Heart right ventricle (tissue), 16 donors: ENCODE measurements around the gene JUND. TPM values are rescaled to one million over a fixed set of nuclear protein-coding genes. Genes with fewer than 3 reads are reported as not detected.
A peak's percentile ranks its signal among the peaks of the same experiment; 100 is the strongest.

Experiments
- ATAC-seq, 8 donors: fragments of 200-7000 bp; cut with Tn5 transposase; one replicate each; pipeline ENCODE4 v1.9.1; 2020; ENCODE audit warnings: mild to moderate bottlenecking in 8 of 8, moderate library complexity in 8 of 8, moderate number of reproducible peaks in 1 of 8
- DNase-seq, 2 donors: peaks; one replicate each; pipeline ENCODE4 v3.0.0-alpha.2; 2020
- H3K27ac ChIP-seq, 10 donors: fragments of 200-600 bp; sonication (generic) in 2 of 10; one replicate each; pipeline versions ENCODE4 v1.5.0 to v1.8.0; 2020 to 2022; ENCODE audit warnings: mild to moderate bottlenecking in 3 of 10
- H3K27me3 ChIP-seq, 7 donors: fragments of 200-600 bp; one replicate each; pipeline ENCODE4 v1.8.0; 2021 to 2022; ENCODE audit warnings: mild to moderate bottlenecking in 2 of 7
- H3K36me3 ChIP-seq, 9 donors: fragments of 200-600 bp; sonication (generic) in 1 of 9; one replicate each; pipeline versions ENCODE4 v1.5.0 to v1.8.0; 2020 to 2022; ENCODE audit warnings: mild to moderate bottlenecking in 2 of 9
- H3K4me1 ChIP-seq, 9 donors: fragments of 200-600 bp; sonication (generic) in 1 of 9; one replicate each; pipeline versions ENCODE4 v1.5.0 to v1.8.0; 2020 to 2022; ENCODE audit warnings: mild to moderate bottlenecking in 4 of 9
- H3K4me3 ChIP-seq, 10 donors: fragments of 200-600 bp; sonication (generic) in 2 of 10; one replicate each; pipeline versions ENCODE4 v1.5.0 to v1.8.0; 2020 to 2022; ENCODE audit warnings: mild to moderate bottlenecking in 7 of 10, moderate library complexity in 2 of 10
- H3K9me3 ChIP-seq, 11 donors: fragments of 200-600 bp in 10 of 11; sonication (generic) in 2 of 11; one replicate each; pipeline versions ENCODE4 v1.5.0 to v1.8.0; 2013 to 2022; ENCODE audit warnings: mild to moderate bottlenecking in 2 of 11, control low read depth in 1 of 11, moderate library complexity in 1 of 11
- CTCF ChIP-seq, 9 donors: fragments of 200-600 bp; sonication (generic) in 2 of 9; IDR thresholded peaks; one replicate each; pipeline versions ENCODE4 v1.5.0 to v1.8.0; 2021 to 2022; ENCODE audit warnings: antibody characterized with exemption in 9 of 9, mild to moderate bottlenecking in 5 of 9, moderate library complexity in 1 of 9
- WGBS, 2 donors: extraction: QIAGEN DNeasy Blood & Tissue Kit; methylation state at CpG; one replicate each; pipeline ENCODE4 v1.1.7; 2013; ENCODE audit warnings: inconsistent platforms in 1 of 2; 5-methylcytosine and 5-hydroxymethylcytosine counted together
- intact Hi-C, 10 donors: fragments of 100-400 bp; cut with DNase I; formaldehyde crosslinking; loops; one replicate each; pipeline versions ENCODE4 v1.11.1 to v1.14.2; 2022
- long read RNA-seq, 3 donors: library from polyadenylated mRNA; unstranded; transcript quantifications; one replicate each; pipeline ENCODE4 v2.0.0, GENCODE V29; 2020 to 2021
- polyA plus RNA-seq, 2 donors: library from polyadenylated mRNA; stranded (reverse); fragments of 200-250 nt; gene quantifications; one replicate each; pipeline ENCODE4 v1.2.3, GENCODE V29; 2013
- total RNA-seq, 10 donors: library from RNA; stranded (reverse); fragmentation: NEBNext Ultra II Directional in 3 of 10; extraction: Animal tissue kit (Norgen Biotek cat#: 25700) in 3 of 10; gene quantifications; one replicate each; pipeline versions ENCODE4 v1.2.1 to v1.2.4, GENCODE V29; 2021 to 2023
- donor health status: Arrhythmogenic right ventricular cardiomyopathy.
- donor health status: ischemic (EF 13 %, LVEDD 7.1; RV severe dilation, severe dysfunction).
- donor health status: healthy with polysubstance abuse.
- donor health status: DM: no; HTN: yes; CAD: no.
- donor health status: DM: no; HTN: no; CAD: no.
- donor health status: ischemic (EF 25% LVEDD 6.9; RV normal size, moderate dysfunction).
- donor health status: ischemic (EF 25% LVEDD 5.7; RV mildly dilated, moderate dysfunction).
- donor health status: healthy.
- donor health status: DM: yes; HTN: yes; CAD: no.
- donor health status: Ischemic cardiomyopathy.
- donor health status: ischemic (EF 35%, LVEDD 5.7; RV mildly dilated, moderate dysfunction).
- donor health status: nonischemic (EF 11% LVEDD 7.7; RV severe dilation, severe dysfunction).
- donor health status: DM: yes; HTN: yes; CAD: no.
- donor health status: PGD.
- donor health status: ischemic (EF 29% LVEDD 5.4; RV normal size, mild dysfunction).
- donor health status: nonischemic (EF 23%, LVEDD 6.1; RV moderate dilation, normal function).

The JUND gene
- 100 to 1,000 TPM in 9 of 10 donors, 10 to 100 TPM in 1; 93.7 to 195 (median 133) TPM for total RNA-seq
- 100 to 1,000 TPM; 103 to 278 TPM for polyA plus RNA-seq
- long read RNA-seq, donor 1, transcript JUND-201 (1 exons, 1,863 nt): major isoform, 394 of 395 reads
- long read RNA-seq, donor 1, partial matches to known transcripts: 0 of 395 reads
- long read RNA-seq, donor 1, other reads (novel, unspliced or antisense): 1 of 395 reads
- long read RNA-seq, donor 2, transcript JUND-201 (1 exons, 1,863 nt): major isoform, 424 of 424 reads
- long read RNA-seq, donor 2, partial matches to known transcripts: 0 of 424 reads
- long read RNA-seq, donor 2, other reads (novel, unspliced or antisense): 0 of 424 reads
- long read RNA-seq, donor 3, partial matches to known transcripts: 0 of 1 reads
- long read RNA-seq, donor 3, other reads (novel, unspliced or antisense): 0 of 1 reads

- intact Hi-C loops: loop anchor here in 6 of 10 donors (1.0 to 10.0 kb wide), 5 partner anchors 23 to 133 kb away; partner anchors contain the start of genes LSM4 (in 1 of the 6) and SSBP4 (in 1 of the 6)
- no peaks in the 10 kb centered on the region for H3K9me3 ChIP-seq
- WGBS, 2 donors: 0 to 1% methylated on average over 93 to 138 of the region's 138 CpGs
- DNase-seq: peak; percentile 98 to 99
- peaks cover 9 to 56% (median 45%) of the 10 kb centered on the region in 9 donors for H3K4me1 ChIP-seq
- H3K4me3 ChIP-seq: peak within 1 kb of the TSS; percentile 75 to 100 (median 94)
- H3K27me3 ChIP-seq: no peaks in the 10 kb centered on the region
- H3K27ac ChIP-seq: peak within 1 kb of the TSS; percentile 99 to 100 (median 100)
- H3K36me3 ChIP-seq: peaks cover 0 to 30% (median 15%) of the 10 kb centered on the region in 9 donors
- peak in 1 of 9 donors; percentile 9 for TF ChIP-seq CTCF (IDR thresholded peaks at IDR 0.05)
- ATAC-seq: peak; percentile 77 to 88 (median 82)
These were observed at the start of gene JUND for GRCh38 chr19:18281082-18282020. Gene JUND (minus strand): TSS chr19:18281622. CDS start chr19:18281484, 138 bp downstream.

GRCh38 chr19:18330868-18331267 is 49.4 kb upstream of the JUND start:
- no peak for DNase-seq
- Histone ChIP-seq H3K27ac (no peak overlapping the region), H3K4me1 (peaks cover 4 to 15% (median 11%) of the 10 kb centered on the region in 9 donors), H3K9me3 (no peaks in the 10 kb centered on the region), H3K27me3 (no peaks in the 10 kb centered on the region), H3K4me3 (no peak overlapping the region), H3K36me3 (no peaks in the 10 kb centered on the region)
- TF ChIP-seq CTCF (IDR thresholded peaks at IDR 0.05): no peak
- intact Hi-C loops: no loop called here
- WGBS, 2 donors: 95% methylated on average over 9 of the region's 9 CpGs
- ATAC-seq: no peak

GRCh38 chr19:18329035-18329376 is 47.6 kb upstream of the JUND start:
- peak overlapping the region in 9 of 10 donors; percentile 24 to 89 (median 75) for H3K27ac ChIP-seq
- 58% methylated on average over 6 of the region's 6 CpGs for WGBS, 2 donors
- TF ChIP-seq CTCF (IDR thresholded peaks at IDR 0.05): no peak
- H3K4me3 ChIP-seq: peak overlapping the region in 8 of 10 donors; percentile 18 to 47 (median 38)
- no peaks in the 10 kb centered on the region for H3K27me3 ChIP-seq
- intact Hi-C loops: loop anchor here in 7 of 10 donors (5.0 to 10.0 kb wide), 6 partner anchors 52 to 214 kb away; partner anchors contain the start of genes RAB3A (in 2 of the 7) and MPV17L2 (in 1 of the 7)
- no peaks in the 10 kb centered on the region for H3K36me3 ChIP-seq
- ATAC-seq (peak in 6 of 8 donors; percentile 1 to 21 (median 7)), DNase-seq (no peak)
- H3K9me3 ChIP-seq: no peaks in the 10 kb centered on the region
- peaks cover 4 to 19% (median 17%) of the 10 kb centered on the region in 9 donors for H3K4me1 ChIP-seq
